Measurements from ENCODE around the gene RNF128. TPM values are rescaled to one million over a fixed set of nuclear protein-coding genes. Genes with fewer than 3 reads are reported as not detected.

RNF128 gene, protein sequence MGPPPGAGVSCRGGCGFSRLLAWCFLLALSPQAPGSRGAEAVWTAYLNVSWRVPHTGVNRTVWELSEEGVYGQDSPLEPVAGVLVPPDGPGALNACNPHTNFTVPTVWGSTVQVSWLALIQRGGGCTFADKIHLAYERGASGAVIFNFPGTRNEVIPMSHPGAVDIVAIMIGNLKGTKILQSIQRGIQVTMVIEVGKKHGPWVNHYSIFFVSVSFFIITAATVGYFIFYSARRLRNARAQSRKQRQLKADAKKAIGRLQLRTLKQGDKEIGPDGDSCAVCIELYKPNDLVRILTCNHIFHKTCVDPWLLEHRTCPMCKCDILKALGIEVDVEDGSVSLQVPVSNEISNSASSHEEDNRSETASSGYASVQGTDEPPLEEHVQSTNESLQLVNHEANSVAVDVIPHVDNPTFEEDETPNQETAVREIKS
- polyA plus RNA-seq (ENCODE audit: insufficient read length in 12 of 12), result 10 to 100 TPM in 1 of 12 donors, 1 to 10 TPM in 3, under 1 TPM in 3, not detected in 5; 0.07 to 19.7 (median 1.4) TPM
- long read RNA-seq, donor 1, transcript RNF128-201 (7 exons, 2,817 nt), result major isoform, 28 of 154 reads
- long read RNA-seq, donor 1, partial matches to known transcripts, result 125 of 154 reads
- long read RNA-seq, donor 1, other reads (novel, unspliced or antisense), result 0 of 154 reads
- long read RNA-seq, donor 2, result 0 reads
- long read RNA-seq, donor 3, result 0 reads
- long read RNA-seq, donor 4, result 0 reads
- long read RNA-seq, donor 5, result 0 reads
- long read RNA-seq, donor 6, result 0 reads
- long read RNA-seq, donor 7, partial matches to known transcripts, result 0 of 1 reads
- long read RNA-seq, donor 7, other reads (novel, unspliced or antisense), result 0 of 1 reads
- long read RNA-seq, donor 8, result 0 reads
- long read RNA-seq, donor 9, result 0 reads
- long read RNA-seq, donor 10, result 0 reads
- long read RNA-seq, donor 11, result 0 reads

DNA sequence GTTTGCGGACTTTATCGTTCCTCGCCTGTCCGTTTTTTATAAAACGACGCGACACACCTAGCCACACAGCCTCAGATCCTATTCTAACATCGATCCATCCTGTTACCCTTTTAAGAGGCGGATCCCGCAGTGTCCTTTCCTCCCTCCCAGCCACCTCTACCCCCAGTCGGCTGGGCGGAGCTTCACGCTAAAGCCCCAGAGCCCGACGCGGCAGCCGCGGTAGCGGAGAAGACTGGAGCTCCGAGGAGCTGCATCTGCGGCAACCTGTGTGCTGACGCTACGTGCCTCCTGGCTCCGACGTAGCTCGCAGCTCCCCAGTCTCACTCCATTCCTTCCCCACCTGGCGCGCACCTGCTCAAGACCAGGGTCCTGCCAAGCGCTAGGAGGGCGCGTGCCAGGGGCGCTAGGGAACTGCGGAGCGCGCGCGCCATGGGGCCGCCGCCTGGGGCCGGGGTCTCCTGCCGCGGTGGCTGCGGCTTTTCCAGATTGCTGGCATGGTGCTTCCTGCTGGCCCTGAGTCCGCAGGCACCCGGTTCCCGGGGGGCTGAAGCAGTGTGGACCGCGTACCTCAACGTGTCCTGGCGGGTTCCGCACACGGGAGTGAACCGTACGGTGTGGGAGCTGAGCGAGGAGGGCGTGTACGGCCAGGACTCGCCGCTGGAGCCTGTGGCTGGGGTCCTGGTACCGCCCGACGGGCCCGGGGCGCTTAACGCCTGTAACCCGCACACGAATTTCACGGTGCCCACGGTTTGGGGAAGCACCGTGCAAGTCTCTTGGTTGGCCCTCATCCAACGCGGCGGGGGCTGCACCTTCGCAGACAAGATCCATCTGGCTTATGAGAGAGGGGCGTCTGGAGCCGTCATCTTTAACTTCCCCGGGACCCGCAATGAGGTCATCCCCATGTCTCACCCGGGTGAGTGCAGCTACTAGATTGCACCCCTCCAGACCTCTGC lies at the start of gene RNF128:
Gene RNF128 (plus strand): TSS at position 217 of the 953 bp plus-strand sequence. CDS start 213 bp downstream, at position 430.
- no peak for DNase-seq

DNA sequence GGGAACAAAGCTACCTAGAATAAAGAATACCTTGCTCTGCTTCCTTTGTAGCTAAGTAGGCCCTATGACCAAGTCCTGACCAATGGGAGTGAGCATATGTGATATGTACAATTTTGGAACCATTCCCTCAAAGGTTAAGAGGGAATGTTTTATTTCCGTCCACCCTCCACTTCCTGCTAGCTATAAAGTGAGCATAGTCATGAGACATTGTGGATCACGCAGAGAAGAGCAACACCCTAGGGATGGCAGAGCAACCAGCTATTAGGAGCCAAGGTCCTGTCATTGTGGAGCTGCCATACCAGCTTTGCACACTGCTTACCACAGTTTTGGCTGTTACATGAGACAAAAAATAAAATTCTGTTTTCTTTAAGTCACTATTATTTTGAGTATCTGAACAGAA lies 45.8 kb upstream of the RNF128 start:
- no peak for DNase-seq

DNA sequence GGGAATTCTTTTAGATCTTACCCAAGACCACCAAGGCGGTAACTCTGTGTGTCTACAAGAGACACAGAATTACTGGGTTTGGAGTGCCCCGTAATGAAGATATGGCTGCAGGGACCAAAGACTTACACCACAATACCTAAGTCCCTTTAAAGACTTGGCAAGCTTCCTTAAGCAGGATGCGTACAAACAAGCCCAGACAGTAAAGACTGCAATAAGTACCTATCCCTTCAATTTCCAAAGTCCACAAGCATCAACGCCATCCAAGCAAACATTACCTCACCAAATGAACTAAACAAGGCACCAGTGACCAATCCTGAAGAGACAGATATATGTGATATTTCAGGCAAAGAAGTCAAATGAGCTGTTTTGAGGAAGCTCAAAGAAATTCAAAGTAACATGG lies 42.3 kb upstream of the RNF128 start:
- no peak for DNase-seq

DNA sequence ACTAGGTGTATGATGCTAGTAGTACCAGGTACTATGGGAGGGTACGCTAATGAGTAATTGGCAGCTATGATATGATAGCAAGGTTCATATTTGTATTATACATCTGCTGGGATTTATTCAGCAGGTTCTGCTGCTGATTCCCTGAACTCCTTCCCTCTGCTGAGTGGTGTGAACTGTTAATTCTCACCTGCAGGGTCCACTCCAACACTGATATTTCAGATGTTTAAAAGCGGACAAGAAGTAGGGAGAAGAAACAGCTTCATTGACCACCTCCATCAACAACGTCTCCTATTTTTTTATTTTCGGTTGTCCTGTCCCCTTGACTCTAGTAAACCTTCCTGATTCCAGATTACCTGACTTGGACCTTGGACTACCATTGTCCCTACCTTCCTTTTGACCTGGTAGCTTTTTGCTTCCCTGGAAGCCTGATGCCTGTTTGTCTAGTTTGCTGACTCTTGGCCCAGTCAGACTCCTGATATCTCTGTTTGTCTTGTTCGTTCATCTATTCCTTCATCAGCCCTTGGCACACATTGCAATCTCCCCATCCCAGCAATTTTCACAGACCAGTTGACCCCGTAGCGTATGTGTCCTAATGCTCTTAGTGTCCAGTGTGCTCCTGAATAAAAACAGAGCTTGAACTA lies 34.0 kb upstream of the RNF128 start:
- no peak for DNase-seq

DNA sequence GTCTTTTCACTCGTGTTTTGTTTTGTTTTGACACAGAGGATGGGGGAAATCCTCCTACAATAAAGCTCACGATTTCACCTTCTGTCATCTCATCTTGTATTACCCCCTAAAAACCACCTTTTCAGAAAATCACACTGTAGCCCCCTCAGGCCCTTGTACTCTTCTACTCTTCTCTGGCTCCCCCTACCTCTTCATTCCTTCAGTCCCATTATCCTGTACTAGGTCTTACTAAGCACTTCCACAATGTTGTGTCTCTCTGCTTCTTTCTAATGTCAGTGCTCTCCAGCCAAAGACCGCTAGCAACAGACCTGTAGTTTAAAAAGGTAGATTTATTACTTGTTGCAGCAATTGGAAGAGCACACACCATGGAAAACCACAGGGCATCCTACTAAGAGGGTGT lies 30.0 kb upstream of the RNF128 start:
- no peak for DNase-seq

DNA sequence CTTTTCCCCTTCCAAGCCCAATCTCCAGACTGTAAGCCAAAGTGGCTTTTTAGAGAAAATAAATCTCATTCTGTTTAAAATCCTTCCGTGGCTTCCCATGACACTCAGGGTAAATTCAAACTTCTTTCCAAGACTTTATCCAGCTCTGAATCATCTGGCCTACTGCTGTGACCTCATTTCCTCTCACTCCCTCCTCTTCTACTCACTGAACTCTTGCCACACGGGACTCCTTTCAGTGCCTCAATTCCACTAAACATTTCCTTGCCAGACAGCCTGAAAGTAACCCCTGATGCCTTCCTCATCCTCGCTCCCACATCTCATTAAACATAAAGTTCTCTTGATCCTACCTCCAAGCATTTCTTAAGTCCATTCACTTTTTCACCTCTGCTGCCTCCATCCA lies 27.8 kb upstream of the RNF128 start:
- no peak for DNase-seq

DNA sequence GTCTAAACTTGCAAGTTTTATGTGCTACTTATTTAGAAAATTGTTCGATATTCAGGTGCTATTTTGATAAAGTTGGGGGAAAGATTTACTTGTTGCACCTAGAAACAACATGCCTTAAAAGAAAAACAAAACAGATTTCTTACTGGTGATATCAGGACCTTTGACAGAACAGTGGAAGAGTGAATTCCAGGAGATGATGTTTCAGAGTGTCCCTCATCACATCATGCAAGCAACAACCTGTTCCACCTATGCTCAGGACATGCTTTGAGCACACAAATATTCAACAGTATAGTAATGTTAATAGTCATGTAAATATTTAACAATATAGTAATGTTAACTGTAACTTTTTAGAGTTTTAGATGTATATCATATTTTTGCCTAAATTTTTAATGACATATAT lies 23.9 kb upstream of the RNF128 start:
- DNase-seq, result no peak

DNA sequence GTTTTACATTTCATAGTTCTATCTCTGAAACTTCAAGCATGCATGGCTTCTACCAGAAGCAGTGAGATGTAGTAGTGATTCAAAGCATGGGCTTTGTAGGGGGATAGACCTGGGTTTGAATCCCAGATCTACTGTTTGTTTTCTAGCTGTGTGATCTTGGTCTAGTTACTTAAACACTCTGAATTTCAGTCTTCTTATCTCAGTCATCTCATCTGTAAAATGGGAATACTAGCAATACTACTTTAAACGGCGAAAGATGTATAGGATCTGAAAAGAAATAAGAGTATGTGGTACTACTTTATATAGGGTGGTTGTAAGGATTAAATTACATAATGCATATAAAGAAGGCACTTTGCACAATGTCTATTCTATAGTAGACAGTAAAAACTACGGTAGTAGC lies 20.0 kb upstream of the RNF128 start:
- no peak for DNase-seq

DNA sequence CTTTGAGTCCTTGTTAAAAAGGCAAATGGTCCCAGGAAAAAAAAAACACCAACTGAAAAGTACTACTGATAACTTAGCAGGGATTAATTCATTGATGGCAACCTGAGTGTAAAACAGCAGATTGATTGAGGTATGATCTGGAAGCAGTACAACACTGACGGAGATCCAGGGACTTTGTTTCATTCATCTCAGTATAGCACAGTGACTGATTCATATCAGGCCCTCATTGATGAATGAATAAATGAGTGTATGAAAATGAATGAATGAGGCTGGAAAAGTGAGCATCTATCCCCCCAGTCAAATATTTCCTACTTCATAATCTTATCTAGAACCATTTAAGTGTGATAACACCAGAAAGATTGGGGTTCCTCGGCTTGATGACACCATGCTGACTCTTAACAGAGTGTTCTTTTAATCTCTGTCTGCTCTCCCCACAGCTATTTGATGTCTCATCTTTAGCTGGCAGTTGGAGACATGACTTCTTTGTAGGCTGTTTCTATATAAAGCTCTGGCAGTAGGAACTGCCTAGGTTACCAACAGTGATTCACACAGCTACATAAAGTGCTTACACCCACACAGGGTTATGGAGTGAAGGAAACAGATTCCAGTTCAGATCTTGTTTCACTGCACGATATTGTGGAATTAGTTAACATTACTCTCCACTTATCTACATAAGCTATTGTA lies 18.6 kb upstream of the RNF128 start:
- DNase-seq, result no peak

DNA sequence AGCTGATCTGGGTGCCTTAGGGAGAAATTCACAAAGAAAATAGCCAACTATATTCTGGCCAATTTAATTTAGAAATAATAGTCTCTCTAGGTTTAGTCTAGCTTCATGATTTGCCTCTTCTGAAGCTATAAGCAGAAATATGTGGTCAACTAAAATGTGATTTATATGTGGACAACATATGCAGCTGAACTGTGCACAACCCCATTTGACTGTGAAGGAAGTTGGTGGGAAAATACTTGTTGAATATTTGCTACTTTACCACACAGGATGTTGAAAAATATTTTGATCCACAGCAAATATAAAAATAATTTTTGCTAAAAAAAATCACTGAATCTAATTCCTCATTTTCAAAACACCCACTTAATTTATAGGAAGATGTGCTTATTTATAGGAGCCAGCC lies 15.7 kb upstream of the RNF128 start:
- DNase-seq, result no peak

DNA sequence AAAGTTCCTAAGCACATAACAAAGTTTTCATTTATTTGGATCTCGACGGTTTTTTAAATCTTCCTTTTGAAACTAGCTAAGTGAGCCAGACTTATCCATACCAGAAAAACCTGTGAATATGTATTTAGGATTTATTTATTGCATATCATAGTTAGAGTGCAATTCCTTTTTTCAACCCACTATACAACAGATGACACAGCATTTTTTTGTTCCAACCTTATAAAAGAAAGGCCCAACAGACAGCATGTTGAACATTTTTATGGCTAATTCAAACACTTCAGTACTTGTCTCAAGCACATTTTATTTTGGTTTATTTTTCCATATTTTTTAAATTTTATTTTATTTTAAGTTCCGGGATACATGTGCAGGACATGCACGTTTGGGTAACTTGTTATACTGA lies 15.1 kb upstream of the RNF128 start:
- DNase-seq, result no peak

DNA sequence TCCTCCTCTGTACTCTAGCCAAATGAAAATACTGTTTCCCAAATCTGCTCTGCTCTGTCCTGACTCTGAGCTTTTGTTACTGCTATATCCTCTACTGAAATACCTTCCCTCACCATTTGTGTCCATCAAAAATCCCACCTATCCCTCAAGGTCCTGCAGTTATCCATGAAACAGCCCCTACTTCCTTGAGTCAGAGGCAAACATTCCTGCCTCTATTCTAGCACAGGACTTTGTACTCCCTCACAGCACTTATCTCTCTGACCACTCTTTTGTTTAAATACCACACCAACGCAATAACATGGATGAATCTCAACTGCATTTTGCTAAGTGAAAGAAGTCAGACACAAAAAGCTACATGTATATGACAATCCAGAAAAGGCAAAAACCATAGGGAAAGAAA lies 10.5 kb upstream of the RNF128 start:
- DNase-seq, result no peak

DNA sequence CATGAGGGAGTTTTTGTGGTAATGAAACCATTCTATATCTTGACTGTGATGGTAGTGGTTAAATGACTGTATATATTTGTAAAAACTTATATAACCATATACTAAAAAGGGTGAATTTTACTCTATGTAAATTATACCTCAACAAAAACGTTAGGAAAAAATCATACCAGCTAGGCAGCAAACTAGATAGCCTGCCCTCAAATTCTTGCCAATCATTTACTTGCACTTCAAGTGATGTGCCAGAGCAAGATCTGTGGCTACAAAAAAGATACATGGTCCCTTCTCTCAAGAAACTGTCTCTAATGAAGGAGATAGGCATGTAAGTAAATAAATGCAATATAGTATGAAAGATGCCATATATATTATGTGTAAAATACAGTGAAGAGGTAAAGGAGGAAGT lies 10.0 kb upstream of the RNF128 start:
- no peak for DNase-seq

DNA sequence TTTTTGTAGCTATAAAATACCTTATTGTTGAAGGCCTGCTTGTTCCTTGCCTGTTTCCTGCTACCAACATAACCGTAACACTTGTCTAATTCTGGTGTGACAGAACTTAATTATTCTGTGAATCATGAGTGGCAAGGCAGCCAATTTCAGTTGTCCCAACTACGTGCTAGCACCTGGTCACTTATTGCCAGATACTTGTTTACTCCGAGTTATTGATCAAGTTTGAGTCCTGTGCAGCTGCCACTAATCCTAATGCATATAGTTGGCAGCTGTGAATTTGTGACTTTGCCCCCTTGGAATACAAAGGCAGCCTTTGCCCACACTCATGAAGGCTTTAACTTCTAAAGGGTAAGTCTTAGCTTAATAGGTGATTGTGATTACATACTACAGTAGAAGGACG lies 7.8 kb upstream of the RNF128 start:
- DNase-seq, result no peak

DNA sequence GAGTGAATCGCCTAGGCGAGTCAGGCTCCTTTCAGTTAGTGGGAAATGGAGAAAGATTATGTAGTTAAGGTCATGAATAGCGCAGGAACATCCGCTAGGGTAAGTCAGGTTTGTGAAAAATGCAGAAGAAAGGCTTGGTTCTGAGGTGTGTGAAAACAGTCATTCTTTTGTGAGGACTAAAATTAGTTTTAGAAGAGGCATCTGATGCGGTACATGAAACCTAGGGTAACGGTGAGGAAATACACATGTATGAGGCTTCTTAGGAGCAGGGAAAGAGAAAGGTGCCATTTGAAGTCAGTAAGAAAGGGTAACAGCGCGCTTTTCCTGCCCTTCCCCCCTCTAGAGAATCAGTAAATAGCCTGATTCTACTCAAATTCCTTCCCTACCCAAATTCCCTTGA lies 570 bp upstream of the RNF128 start:
- no peak for DNase-seq

DNA sequence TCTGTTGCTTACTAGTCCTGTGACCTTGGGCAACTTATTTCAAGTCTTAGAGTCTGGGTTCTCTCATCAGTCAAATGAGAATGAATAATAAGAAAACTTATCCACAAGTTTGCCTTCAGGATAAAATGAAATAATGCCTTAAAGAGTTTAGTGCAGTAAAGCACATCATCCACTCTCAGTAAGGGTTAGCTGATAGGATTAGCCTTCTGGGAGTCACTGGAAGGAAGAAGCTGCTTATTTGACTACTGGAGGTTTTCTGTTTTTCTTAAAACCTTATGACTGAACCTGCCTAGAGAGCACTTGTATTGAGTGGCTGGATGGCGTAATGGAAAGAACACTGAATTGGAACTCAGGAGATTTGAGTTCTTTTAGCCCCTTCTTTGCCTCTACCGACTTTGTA lies 1.8 kb downstream of the RNF128 start:
- no peak for DNase-seq

DNA sequence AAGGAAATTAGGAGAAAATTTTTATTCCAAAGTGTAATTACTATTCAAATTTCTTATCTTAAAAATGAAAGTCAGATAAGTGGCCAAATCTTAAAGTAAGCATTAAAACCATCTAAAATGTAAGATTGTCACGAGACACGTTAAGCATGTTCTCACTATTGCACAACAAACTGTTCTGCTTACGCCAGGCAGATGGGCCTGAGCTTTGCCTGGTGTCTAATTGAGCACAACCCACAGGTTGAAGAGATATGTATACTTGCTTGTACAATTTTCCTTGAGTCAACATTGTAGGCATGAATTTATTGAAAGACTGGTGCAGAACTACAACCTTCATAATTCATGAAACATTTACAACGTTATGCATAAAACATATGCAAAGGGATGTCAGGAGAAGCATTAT lies 3.9 kb downstream of the RNF128 start:
- DNase-seq, result no peak

DNA sequence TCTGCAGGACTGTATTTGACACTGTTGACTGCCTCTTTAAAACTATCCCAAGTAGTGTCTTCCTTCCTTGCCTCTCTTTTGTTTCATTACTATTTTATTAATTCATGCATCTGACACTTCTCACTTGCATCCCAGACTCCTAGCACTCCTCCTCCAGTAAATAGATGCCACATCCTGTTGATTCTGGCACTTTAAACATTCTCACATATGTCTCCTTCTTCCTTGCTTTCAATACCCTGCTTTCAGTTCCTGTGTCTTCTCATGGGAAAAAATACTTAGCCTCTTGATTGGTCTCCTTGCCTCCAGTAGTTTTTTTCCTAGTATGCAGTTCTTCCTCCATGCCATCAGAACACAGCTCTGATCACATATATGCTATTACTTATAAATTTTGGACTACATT lies 5.1 kb downstream of the RNF128 start:
- DNase-seq, result no peak

DNA sequence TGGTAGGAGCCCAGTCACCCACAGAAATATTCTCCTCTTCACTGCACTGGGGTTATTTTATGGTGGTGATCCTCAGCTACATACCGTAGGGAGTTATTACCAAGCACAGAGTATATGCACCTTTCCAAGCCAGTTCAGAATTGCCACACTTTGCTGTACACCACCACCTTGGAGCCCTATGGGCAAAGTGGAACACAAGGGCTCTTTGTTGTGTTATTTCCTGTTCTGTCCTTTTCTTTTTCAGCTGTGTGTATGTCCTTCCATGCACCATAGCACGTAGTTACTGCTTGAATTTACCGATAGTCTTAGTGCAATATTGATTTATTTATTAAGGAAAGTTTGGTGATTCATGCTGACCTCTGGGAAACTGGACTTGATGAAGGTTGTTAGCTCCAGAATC lies 8.3 kb downstream of the RNF128 start:
- no peak for DNase-seq

DNA sequence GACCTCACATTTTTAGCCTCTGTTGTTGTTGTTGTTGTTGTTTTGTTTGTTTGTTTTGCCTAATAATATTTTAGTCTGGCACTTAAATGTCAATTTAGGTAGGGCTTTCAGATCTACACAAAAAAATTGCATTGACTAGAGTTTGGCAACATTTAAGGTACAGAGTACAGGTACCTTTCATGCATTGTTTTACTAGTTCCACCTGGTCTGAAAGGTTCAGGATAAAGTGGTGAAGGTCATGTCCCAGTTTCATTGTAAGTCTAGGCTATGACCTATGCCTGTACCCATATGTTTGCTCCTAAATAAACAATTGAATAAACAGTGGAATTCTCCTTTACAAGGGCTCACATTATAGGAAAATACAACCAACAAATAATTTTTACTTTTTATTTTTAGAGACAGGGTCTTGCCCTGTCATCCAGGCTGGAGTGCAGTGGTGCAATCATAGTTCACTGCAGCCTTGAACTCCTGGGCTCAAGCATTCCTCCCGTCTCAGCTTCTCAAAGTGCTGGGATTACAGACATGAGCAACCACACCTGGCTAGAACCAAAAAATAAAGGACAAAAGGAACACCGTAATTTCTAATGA lies 13.8 kb downstream of the RNF128 start:
- DNase-seq, result no peak
